ENCODE results near the gene STC2. TPM values are rescaled to one million over a fixed set of nuclear protein-coding genes. Genes with fewer than 3 reads are reported as not detected.

The STC2 gene
- total and polyA plus RNA-seq, 2 experiments from 2014 or later, result 26.6 to 27.8 TPM

DNA sequence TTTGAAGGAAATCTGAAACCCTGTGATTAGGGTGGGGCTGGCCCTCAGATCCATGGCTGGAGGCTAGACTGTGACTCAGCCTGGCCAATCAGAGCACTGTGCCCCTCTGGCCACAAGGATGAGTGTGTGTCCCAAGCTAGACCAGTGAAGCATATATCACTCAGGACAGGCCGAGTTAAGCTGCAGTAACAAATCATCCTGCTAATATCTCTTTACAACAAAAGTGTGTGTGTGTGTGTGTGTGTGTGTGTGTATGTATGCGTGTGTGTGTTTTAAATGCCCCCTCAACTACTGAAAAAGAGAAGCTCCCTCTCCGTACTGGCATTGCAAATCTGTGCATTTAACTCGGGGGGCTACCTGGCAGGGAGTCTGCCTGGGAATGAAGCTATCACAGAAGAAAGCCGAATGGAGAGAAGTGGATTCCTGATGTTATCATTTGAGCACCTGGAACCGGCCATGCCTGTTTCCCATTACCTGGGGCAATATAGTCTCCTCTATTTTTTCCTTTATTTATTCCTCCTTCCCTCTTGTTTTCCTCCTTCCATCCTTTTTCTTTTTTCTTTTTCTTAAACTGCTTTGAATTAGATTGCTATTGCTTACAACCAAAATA lies 25.6 kb downstream of the STC2 start:
- DNase-seq (ENCODE audit: low spot score), result no peak
- no peaks in the 10 kb centered on the region for H3K9me3 ChIP-seq (ENCODE audit: low read depth)
- no peak overlapping the region for H3K4me3 ChIP-seq
- H4K20me1 ChIP-seq (ENCODE audit: insufficient read depth, poor library complexity, severe bottlenecking), result no peaks in the 10 kb centered on the region
- H3K9me2 ChIP-seq (replicated peaks; ENCODE audit: insufficient read depth), result no peaks in the 10 kb centered on the region
- H2AFZ ChIP-seq, result no peak overlapping the region
- no peaks in the 10 kb centered on the region for H3K36me3 ChIP-seq (replicated peaks; ENCODE audit: insufficient read depth, low read depth)
- no peaks in the 10 kb centered on the region for H3K27me3 ChIP-seq
- no peak overlapping the region for H3K27ac ChIP-seq
- peaks cover 17% of the 10 kb centered on the region for H3K4me1 ChIP-seq (ENCODE audit: insufficient read depth)
- no peak overlapping the region for H3K4me2 ChIP-seq
- no peaks in the 10 kb centered on the region for H3K79me2 ChIP-seq
- WGBS (ENCODE audit: low lambda C conversion rate, missing lambda C conversion rate), result 51% methylated on average over 6 of the region's 6 CpGs
- TF ChIP-seq, protein P1, sequence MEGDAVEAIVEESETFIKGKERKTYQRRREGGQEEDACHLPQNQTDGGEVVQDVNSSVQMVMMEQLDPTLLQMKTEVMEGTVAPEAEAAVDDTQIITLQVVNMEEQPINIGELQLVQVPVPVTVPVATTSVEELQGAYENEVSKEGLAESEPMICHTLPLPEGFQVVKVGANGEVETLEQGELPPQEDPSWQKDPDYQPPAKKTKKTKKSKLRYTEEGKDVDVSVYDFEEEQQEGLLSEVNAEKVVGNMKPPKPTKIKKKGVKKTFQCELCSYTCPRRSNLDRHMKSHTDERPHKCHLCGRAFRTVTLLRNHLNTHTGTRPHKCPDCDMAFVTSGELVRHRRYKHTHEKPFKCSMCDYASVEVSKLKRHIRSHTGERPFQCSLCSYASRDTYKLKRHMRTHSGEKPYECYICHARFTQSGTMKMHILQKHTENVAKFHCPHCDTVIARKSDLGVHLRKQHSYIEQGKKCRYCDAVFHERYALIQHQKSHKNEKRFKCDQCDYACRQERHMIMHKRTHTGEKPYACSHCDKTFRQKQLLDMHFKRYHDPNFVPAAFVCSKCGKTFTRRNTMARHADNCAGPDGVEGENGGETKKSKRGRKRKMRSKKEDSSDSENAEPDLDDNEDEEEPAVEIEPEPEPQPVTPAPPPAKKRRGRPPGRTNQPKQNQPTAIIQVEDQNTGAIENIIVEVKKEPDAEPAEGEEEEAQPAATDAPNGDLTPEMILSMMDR (IDR thresholded peaks at IDR 0.05; ENCODE audit: poor library complexity), result no peak
- TF ChIP-seq EZH2phosphoT487 (IDR thresholded peaks at IDR 0.05; ENCODE audit: low read depth, severe bottlenecking, unreplicated experiment), result no peak
- no peak for TF ChIP-seq EZH2 (IDR thresholded peaks at IDR 0.05; ENCODE audit: borderline replicate concordance)

DNA sequence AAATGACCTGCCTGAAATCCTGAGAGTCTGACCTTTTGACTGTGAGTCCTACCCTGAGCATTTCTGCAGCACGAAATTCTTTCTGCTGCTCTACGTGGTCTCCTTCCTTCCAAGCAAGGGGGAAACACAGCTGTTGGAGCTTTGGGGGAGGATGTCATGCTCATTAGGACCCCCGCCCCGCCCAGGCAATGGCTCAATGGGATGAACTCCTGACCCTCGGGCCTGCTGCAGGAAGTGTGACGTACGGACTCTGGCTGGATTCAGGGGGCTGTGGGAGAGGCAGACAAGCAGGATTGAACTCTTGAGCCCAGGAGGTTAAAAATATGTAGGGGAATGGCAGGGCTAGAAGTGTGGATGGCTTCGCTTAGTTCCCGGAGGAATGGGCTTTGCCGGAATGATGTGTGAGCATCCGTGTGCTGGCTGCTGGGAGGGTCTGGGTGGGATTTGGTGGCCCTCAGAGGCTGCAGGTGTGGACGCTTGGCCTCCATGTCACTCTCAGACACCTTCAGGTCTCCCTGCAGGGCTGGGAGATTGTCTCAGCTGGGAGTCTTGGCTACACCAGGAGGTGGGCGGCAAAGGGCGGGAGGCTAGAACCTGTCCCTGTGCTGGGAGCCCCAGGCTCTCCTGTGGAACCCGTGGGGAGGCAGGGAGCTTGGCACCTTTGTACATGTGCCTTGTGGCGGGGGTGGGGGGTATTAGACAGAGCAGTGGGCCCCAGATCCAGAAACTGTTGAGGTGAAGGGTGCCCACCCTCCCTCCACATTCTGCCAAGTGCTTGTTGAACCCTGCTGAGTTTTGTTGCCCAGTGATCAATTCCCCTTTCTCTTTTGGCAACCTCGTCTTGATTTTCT lies 26.3 kb downstream of the STC2 start:
- Histone ChIP-seq H3K4me1 (ENCODE audit: insufficient read depth) (peaks cover 17% of the 10 kb centered on the region), H3K27ac (no peak overlapping the region), H2AFZ (no peak overlapping the region), H4K20me1 (ENCODE audit: insufficient read depth, poor library complexity, severe bottlenecking) (no peaks in the 10 kb centered on the region), H3K36me3 (replicated peaks; ENCODE audit: insufficient read depth, low read depth) (no peaks in the 10 kb centered on the region), H3K4me3 (no peak overlapping the region), H3K4me2 (no peak overlapping the region), H3K9me3 (ENCODE audit: low read depth) (no peaks in the 10 kb centered on the region), H3K9me2 (replicated peaks; ENCODE audit: insufficient read depth) (no peaks in the 10 kb centered on the region), H3K79me2 (no peaks in the 10 kb centered on the region), H3K27me3 (no peaks in the 10 kb centered on the region)
- 73% methylated on average over 17 of the region's 17 CpGs for WGBS (ENCODE audit: low lambda C conversion rate, missing lambda C conversion rate)
- DNase-seq (ENCODE audit: low spot score), result no peak
- TF ChIP-seq EZH2phosphoT487 (IDR thresholded peaks at IDR 0.05; ENCODE audit: low read depth, severe bottlenecking, unreplicated experiment) (no peak), EZH2 (IDR thresholded peaks at IDR 0.05; ENCODE audit: borderline replicate concordance) (no peak)
- TF ChIP-seq, protein P1 (IDR thresholded peaks at IDR 0.05; ENCODE audit: poor library complexity), result no peak

DNA sequence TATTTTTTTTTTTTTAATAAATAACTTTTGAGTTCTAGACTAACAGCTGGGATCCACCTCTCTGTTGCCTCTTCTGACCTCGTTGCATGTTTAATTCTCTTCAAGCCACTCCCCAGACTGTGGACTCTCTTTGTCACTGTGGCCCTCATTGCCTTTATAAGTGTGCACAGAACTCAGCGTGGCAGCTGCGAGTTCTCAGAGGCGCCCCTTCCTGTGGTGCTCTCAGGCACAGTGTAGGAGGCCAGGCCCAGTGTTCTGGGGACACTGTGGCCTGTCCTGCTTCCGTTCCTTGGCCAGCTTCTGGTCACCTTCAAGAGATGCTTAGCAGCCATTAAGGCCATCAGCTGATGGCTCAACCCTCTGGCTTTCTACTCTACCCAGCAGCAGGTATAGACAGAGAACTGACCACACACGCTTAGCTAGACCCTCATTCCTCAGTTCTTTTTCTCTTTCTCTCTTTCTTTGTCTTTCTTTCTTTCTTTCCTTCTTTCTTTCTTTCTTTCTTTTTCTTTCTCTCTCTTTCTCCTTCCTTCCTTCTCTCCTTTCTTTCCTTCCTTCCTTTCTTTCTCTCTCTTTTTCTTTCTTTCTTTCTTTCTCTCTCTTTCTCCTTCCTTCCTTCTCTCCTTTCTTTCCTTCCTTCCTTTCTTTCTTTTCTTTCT lies 27.7 kb downstream of the STC2 start:
- H4K20me1 ChIP-seq (ENCODE audit: insufficient read depth, poor library complexity, severe bottlenecking), result no peaks in the 10 kb centered on the region
- no peak for DNase-seq (ENCODE audit: low spot score)
- no peak overlapping the region for H3K4me2 ChIP-seq
- no peaks in the 10 kb centered on the region for H3K79me2 ChIP-seq
- H3K9me3 ChIP-seq (ENCODE audit: low read depth), result no peaks in the 10 kb centered on the region
- no peak overlapping the region for H3K4me3 ChIP-seq
- H3K27ac ChIP-seq, result no peak overlapping the region
- peaks cover 17% of the 10 kb centered on the region for H3K4me1 ChIP-seq (ENCODE audit: insufficient read depth)
- no peak overlapping the region for H2AFZ ChIP-seq
- no peaks in the 10 kb centered on the region for H3K9me2 ChIP-seq (replicated peaks; ENCODE audit: insufficient read depth)
- H3K27me3 ChIP-seq, result no peaks in the 10 kb centered on the region
- WGBS (ENCODE audit: low lambda C conversion rate, missing lambda C conversion rate), result 89% methylated on average over 6 of the region's 6 CpGs
- H3K36me3 ChIP-seq (replicated peaks; ENCODE audit: insufficient read depth, low read depth), result no peaks in the 10 kb centered on the region
- TF ChIP-seq EZH2phosphoT487 (IDR thresholded peaks at IDR 0.05; ENCODE audit: low read depth, severe bottlenecking, unreplicated experiment) (no peak), EZH2 (IDR thresholded peaks at IDR 0.05; ENCODE audit: borderline replicate concordance) (no peak)
- TF ChIP-seq, protein P1 (IDR thresholded peaks at IDR 0.05; ENCODE audit: poor library complexity), result no peak

Data from hepatocyte (in vitro differentiated cells).